H1 (cell line): ENCODE data around the gene RAVER2. TPM values are rescaled to one million over a fixed set of nuclear protein-coding genes. Genes with fewer than 3 reads are reported as not detected.

Source experiments
- CTCF ChIA-PET: fragments of 300-600 bp; sonication (Branson Sonifier 250); formaldehyde crosslinking; loops from one replicate; lab custom pipeline; 2021; ENCODE audit not compliant: partially characterized antibody; lab: Charles Lee
- POLR2A ChIA-PET: fragments of 300-600 bp; sonication (Branson Sonifier 250); formaldehyde crosslinking; loops from one replicate; lab custom pipeline; 2021; ENCODE audit warnings: inconsistent platforms; ENCODE audit not compliant: partially characterized antibody; lab: Charles Lee
- DNase-seq, 2 experiments: peaks; one replicate each; pipeline versions ENCODE4 v3.0.0 to v3.0.0-alpha.2; 2010 to 2022; ENCODE audit warnings: low spot score in 2 of 2, low read depth in 1 of 2, mixed read lengths in 1 of 2
- FAIRE-seq: peaks from 2 replicates; lab custom pipeline; 2011; peaks lifted over from hg19 to GRCh38; lab: Jason Lieb, UNC
- H2AFZ ChIP-seq: 2 replicates; pipeline ENCODE4 v1.8.1; 2012; ENCODE audit warnings: low read length, inconsistent platforms
- H2AK5ac ChIP-seq: 2 replicates; pipeline ENCODE4 v1.6.1; 2013; ENCODE audit warnings: low read depth, low read length
- H2BK120ac ChIP-seq: replicated peaks from 2 replicates; pipeline ENCODE3; 2013; ENCODE audit warnings: low read depth, low read length, inconsistent platforms
- H2BK12ac ChIP-seq: 2 replicates; pipeline ENCODE4 v1.6.1; 2013; ENCODE audit warnings: low read depth, low read length
- H2BK15ac ChIP-seq: 2 replicates; pipeline ENCODE4 v1.6.1; 2013; ENCODE audit warnings: low read length
- H2BK20ac ChIP-seq: 2 replicates; pipeline ENCODE4 v1.6.1; 2013; ENCODE audit warnings: low read length
- H2BK5ac ChIP-seq: 2 replicates; pipeline ENCODE4 v1.6.1; 2013; ENCODE audit warnings: low read depth, low read length
- H3K14ac ChIP-seq: 2 replicates; pipeline ENCODE4 v1.6.1; 2013; ENCODE audit warnings: inconsistent platforms; ENCODE audit not compliant: insufficient read length
- H3K18ac ChIP-seq: 2 replicates; pipeline ENCODE4 v1.6.1; 2013; ENCODE audit warnings: low read length; ENCODE audit errors: extremely low read depth
- H3K23ac ChIP-seq: 2 replicates; pipeline ENCODE4 v1.6.1; 2013; ENCODE audit warnings: inconsistent platforms; ENCODE audit not compliant: insufficient read length
- H3K23me2 ChIP-seq: 2 replicates; pipeline ENCODE4 v1.6.1; 2013; ENCODE audit warnings: low read depth, low read length
- H3K27ac ChIP-seq: 2 replicates; pipeline ENCODE4 v1.6.1; 2011; ENCODE audit warnings: low read depth, low read length, inconsistent platforms
- H3K27me3 ChIP-seq, 4 experiments: replicated peaks in 1 of 4; 1 replicate in 1 of 4; 2 replicates in 3 of 4; pipeline versions ENCODE4 v1.6.1 to v1.8.1; 2011 to 2013; ENCODE audit warnings: low read length in 3 of 4, mild to moderate bottlenecking in 3 of 4, inconsistent platforms in 2 of 4, mixed read lengths in 2 of 4, moderate library complexity in 1 of 4; ENCODE audit not compliant: control insufficient read depth in 3 of 4, insufficient read depth in 3 of 4; ENCODE audit errors: extremely low read depth in 1 of 4
- H3K36me3 ChIP-seq, 4 experiments: 2 replicates each; pipeline versions ENCODE4 v1.6.1 to v1.8.1; 2011 to 2013; ENCODE audit warnings: mild to moderate bottlenecking in 4 of 4, low read length in 3 of 4, moderate library complexity in 2 of 4, control low read depth in 1 of 4, inconsistent platforms in 1 of 4; ENCODE audit not compliant: insufficient read depth in 4 of 4, control insufficient read depth in 2 of 4
- H3K4ac ChIP-seq: replicated peaks from 2 replicates; pipeline ENCODE3; 2013; ENCODE audit warnings: low read length, low read depth, mixed read lengths, inconsistent platforms; ENCODE audit not compliant: insufficient read length
- H3K4me1 ChIP-seq, 4 experiments: replicated peaks in 1 of 4; 1 replicate in 1 of 4; 2 replicates in 3 of 4; pipeline versions ENCODE4 v1.6.1 to v1.8.1; 2011 to 2013; ENCODE audit warnings: low read length in 3 of 4, inconsistent platforms in 2 of 4, mixed read lengths in 1 of 4; ENCODE audit not compliant: insufficient read depth in 4 of 4, control insufficient read depth in 3 of 4
- H3K4me2 ChIP-seq, 2 experiments: 2 replicates each; pipeline versions ENCODE4 v1.6.1 to v1.8.1; 2011 to 2013; ENCODE audit warnings: low read depth in 2 of 2, low read length in 2 of 2, control low read depth in 1 of 2, inconsistent platforms in 1 of 2, mild to moderate bottlenecking in 1 of 2; ENCODE audit not compliant: insufficient read depth in 1 of 2
- H3K4me3 ChIP-seq, 4 experiments: fragments of 200-600, 300-600 bp in 1 of 4; sonication (generic), shearing (Covaris generic), sonication (Bioruptor Twin) in 1 of 4; 2 replicates each; pipeline versions ENCODE4 v1.5.1 to v1.8.1; 2011 to 2016; ENCODE audit warnings: low read length in 4 of 4, low read depth in 3 of 4, control low read depth in 2 of 4, inconsistent platforms in 2 of 4, mild to moderate bottlenecking in 2 of 4, mixed read lengths in 1 of 4, moderate library complexity in 1 of 4; ENCODE audit not compliant: insufficient read depth in 2 of 4; ENCODE audit errors: extremely low read depth in 1 of 4
- H3K56ac ChIP-seq: replicated peaks from 2 replicates; pipeline ENCODE3; 2013; ENCODE audit warnings: low read depth, mild to moderate bottlenecking, mixed read lengths, low read length, inconsistent platforms; ENCODE audit not compliant: insufficient read length
- H3K79me1 ChIP-seq: 2 replicates; pipeline ENCODE4 v1.6.1; 2013; ENCODE audit warnings: low read depth, low read length, control low read depth
- H3K79me2 ChIP-seq, 2 experiments: 2 replicates each; pipeline versions ENCODE4 v1.6.1 to v1.8.1; 2012 to 2013; ENCODE audit warnings: low read length in 2 of 2, mild to moderate bottlenecking in 2 of 2, inconsistent platforms in 1 of 2; ENCODE audit not compliant: insufficient read depth in 2 of 2, control insufficient read depth in 1 of 2
- H3K9ac ChIP-seq, 4 experiments: replicated peaks in 1 of 4; 1 replicate in 1 of 4; 2 replicates in 3 of 4; pipeline versions ENCODE4 v1.6.1 to v1.8.1; 2011 to 2013; ENCODE audit warnings: low read depth in 3 of 4, low read length in 3 of 4, control low read depth in 2 of 4, mild to moderate bottlenecking in 2 of 4, moderate library complexity in 2 of 4, inconsistent platforms in 1 of 4; ENCODE audit errors: extremely low read depth in 1 of 4
- H3K9me3 ChIP-seq, 2 experiments: 2 replicates each; pipeline versions ENCODE4 v1.6.1 to v1.8.1; 2012 to 2013; ENCODE audit warnings: mild to moderate bottlenecking in 2 of 2, moderate library complexity in 2 of 2, control low read depth in 1 of 2, inconsistent platforms in 1 of 2, low read depth in 1 of 2, low read length in 1 of 2, mixed read lengths in 1 of 2; ENCODE audit not compliant: insufficient read depth in 2 of 2
- H4K20me1 ChIP-seq, 2 experiments: replicated peaks in 1 of 2; 2 replicates each; pipeline versions ENCODE3 to v1.8.1; 2011 to 2013; ENCODE audit warnings: inconsistent platforms in 2 of 2, low read length in 2 of 2, mild to moderate bottlenecking in 1 of 2; ENCODE audit not compliant: insufficient read depth in 2 of 2, control insufficient read depth in 1 of 2
- H4K5ac ChIP-seq: 2 replicates; pipeline ENCODE4 v1.6.1; 2013; ENCODE audit warnings: low read length, low read depth, mixed read lengths, inconsistent platforms; ENCODE audit not compliant: insufficient read length
- H4K8ac ChIP-seq: 2 replicates; pipeline ENCODE4 v1.8.0; 2013; ENCODE audit warnings: mild to moderate bottlenecking, moderate library complexity, low read length, inconsistent platforms; ENCODE audit not compliant: insufficient read depth; ENCODE audit errors: extremely low read depth
- H4K91ac ChIP-seq: replicated peaks from 2 replicates; pipeline ENCODE3; 2013; ENCODE audit warnings: low read length, mixed read lengths, inconsistent platforms; ENCODE audit not compliant: insufficient read length
- ATF3 ChIP-seq: IDR thresholded peaks from 2 replicates; pipeline ENCODE4 v1.6.1; 2011; ENCODE audit warnings: low read depth, mild to moderate bottlenecking, low read length; ENCODE audit not compliant: insufficient read depth
- KDM1A ChIP-seq: fragments of 200-600, 300-600 bp; sonication (generic); IDR thresholded peaks from 2 replicates; pipeline ENCODE4 v1.7.1; 2016; ENCODE audit warnings: mild to moderate bottlenecking, low read length, borderline replicate concordance
- RNF2 ChIP-seq: fragments of 200-900, 300-1000 bp; sonication (generic); IDR thresholded peaks from 2 replicates; pipeline ENCODE4 v1.7.1; 2016; ENCODE audit warnings: borderline replicate concordance, low read depth, mild to moderate bottlenecking, antibody characterized with exemption, low read length; ENCODE audit not compliant: poor library complexity, severe bottlenecking; ENCODE audit errors: missing control alignments
- WGBS, 2 experiments: shearing (Covaris generic) in 1 of 2; methylation state at CpG; one replicate each; pipeline versions ENCODE4 v1.1.6 to v1.1.7; 2013 to 2015; ENCODE audit warnings: low lambda C conversion rate in 2 of 2, mixed read lengths in 2 of 2, inconsistent platforms in 1 of 2, low coverage in 1 of 2, missing lambda C conversion rate in 1 of 2; ENCODE audit not compliant: insufficient replicate concordance in 2 of 2, insufficient coverage in 1 of 2, insufficient read length in 1 of 2; ENCODE audit errors: extremely low coverage in 1 of 2, missing lambda C conversion rate in 1 of 2; 5-methylcytosine and 5-hydroxymethylcytosine counted together
- polyA plus RNA-seq, 7 experiments: library from polyadenylated mRNA; depleted of rRNA in 3 of 7; stranded (reverse) in 5 of 7; unstranded in 2 of 7; fragments of >200 nt in 5 of 7; fragments of 200-250 nt in 2 of 7; gene quantifications; 1 replicate in 5 of 7; 2 replicates in 1 of 7; 4 replicates in 1 of 7; pipeline versions ENCODE4 v1.2.1 to v1.2.3, GENCODE V29; 2011 to 2013; ENCODE audit warnings: missing spikeins in 2 of 7, mixed read lengths in 2 of 7
- total RNA-seq: library from RNA; stranded (reverse); fragmentation: NEBNext Ultra II Directional; extraction: Animal tissue kit (Norgen Biotek cat#: 25700); gene quantifications from 2 replicates; pipeline ENCODE4 v1.2.1, GENCODE V29; 2021

The RAVER2 gene
- total and polyA plus RNA-seq, 2 of the 8 experiments (the other 6 are each of a cell fraction or from before 2014, with no cell fraction given): 10.5 to 19.5 TPM

DNA sequence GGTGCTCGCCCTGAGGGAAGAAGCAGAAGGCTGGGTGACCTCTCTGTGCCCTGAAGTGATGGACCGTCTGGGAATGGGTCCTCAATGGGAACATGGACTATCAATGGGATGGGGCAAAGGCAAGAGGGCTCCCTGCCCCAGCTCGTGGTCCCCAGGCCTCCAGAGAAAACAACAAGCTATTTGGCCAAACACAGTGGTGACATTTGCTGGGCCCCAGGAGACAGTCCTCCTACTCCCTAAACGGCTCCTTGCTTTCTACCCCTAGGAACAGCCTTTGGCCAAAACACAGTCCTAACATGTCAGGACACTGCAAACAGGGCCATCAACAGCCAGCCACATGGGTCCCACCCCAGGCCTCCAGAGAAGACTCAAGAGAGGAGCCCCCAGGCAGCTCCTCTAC lies 102.8 kb downstream of the RAVER2 start:
- FAIRE-seq (no peak), DNase-seq (no peak)
- Histone ChIP-seq H3K36me3 (no peaks in the 10 kb centered on the region; a peak in 1 of 8 replicates), H3K9me3 (no peaks in the 10 kb centered on the region), H3K79me1 (no peaks in the 10 kb centered on the region), H2AFZ (no peak overlapping the region), H3K56ac (no peak overlapping the region), H4K20me1 (peaks cover 0 to 2% of the 10 kb centered on the region in 2 experiments), H2AK5ac (no peak overlapping the region), H3K23ac (no peak overlapping the region), H3K9ac (no peak overlapping the region), H3K4me2 (no peak overlapping the region), H3K14ac (no peak overlapping the region), H3K4ac (no peak overlapping the region), H4K5ac (no peak overlapping the region), H3K27ac (no peak overlapping the region), H3K4me1 (no peaks in the 10 kb centered on the region), H2BK5ac (no peak overlapping the region), H4K91ac (no peak overlapping the region), H2BK15ac (no peak overlapping the region), H2BK12ac (no peak overlapping the region), H2BK20ac (no peak overlapping the region), H4K8ac (no peak overlapping the region), H2BK120ac (no peak overlapping the region), H3K27me3 (no peaks in the 10 kb centered on the region), H3K79me2 (no peaks in the 10 kb centered on the region), H3K18ac (no peak overlapping the region), H3K23me2 (no peaks in the 10 kb centered on the region), H3K4me3 (no peak overlapping the region)
- TF ChIP-seq RNF2 (no peak), ATF3 (no peak), KDM1A (no peak)
- POLR2A ChIA-PET: no interaction called here
- CTCF ChIA-PET: no interaction called here
- 84% methylated on average over 4 of the region's 4 CpGs; no CpG with 5 or more reads in 1 of the 2 experiments for WGBS, 2 experiments
